SK-N-SH treated with all-trans-retinoic acid at 6 μM for 48 hours (cell line): ENCODE results near the gene MSH6.

ENCODE experiments used
- ATAC-seq: fragments of 200-7000 bp; cut with Tn5 transposase; 3 replicates; pipeline ENCODE4 v1.9.1; 2020; ENCODE audit warnings: mild to moderate bottlenecking, moderate library complexity
- ARNTL ChIP-seq: fragments of 450-650 bp; formaldehyde crosslinking; IDR thresholded peaks from 2 replicates; pipeline ENCODE4 v1.5.0; 2020; ENCODE audit warnings: low read depth, mild to moderate bottlenecking, moderate library complexity, borderline replicate concordance
- BACH2 ChIP-seq: fragments of 250-450 bp; sonication (Bioruptor Pico); IDR thresholded peaks from 2 replicates; pipeline ENCODE4 v1.9.0; 2021; ENCODE audit warnings: mild to moderate bottlenecking, borderline replicate concordance
- CREB5 ChIP-seq: fragments of 250-450 bp; sonication (Bioruptor Pico); IDR thresholded peaks from 2 replicates; pipeline ENCODE4 v1.5.1; 2020; ENCODE audit warnings: low read depth, mild to moderate bottlenecking, moderate library complexity
- CSDC2 ChIP-seq: fragments of 250-450 bp; sonication (Bioruptor Pico); IDR thresholded peaks from 2 replicates; pipeline ENCODE4 v1.5.0; 2020; ENCODE audit warnings: mild to moderate bottlenecking, moderate library complexity
- ESRRG ChIP-seq: fragments of 250-450 bp; sonication (Bioruptor Pico); IDR thresholded peaks from 2 replicates; pipeline ENCODE4 v1.6.1; 2021; ENCODE audit warnings: mild to moderate bottlenecking
- GLIS3 ChIP-seq: fragments of 250-450 bp; sonication (Bioruptor Pico); IDR thresholded peaks from 2 replicates; pipeline ENCODE4 v1.5.0; 2020; ENCODE audit warnings: mild to moderate bottlenecking, moderate library complexity
- ISL1 ChIP-seq: fragments of 250-450 bp; sonication (Bioruptor Pico); IDR thresholded peaks from 2 replicates; pipeline ENCODE4 v2.1.2; 2022; ENCODE audit warnings: mild to moderate bottlenecking, moderate library complexity
- OSR1 ChIP-seq: fragments of 250-450 bp; sonication (Bioruptor Pico); IDR thresholded peaks from 2 replicates; pipeline ENCODE4 v1.8.0; 2022; ENCODE audit warnings: moderate library complexity, mild to moderate bottlenecking, inconsistent platforms
- PPARA ChIP-seq: fragments of 250-450 bp; sonication (Bioruptor Pico); IDR thresholded peaks from 2 replicates; pipeline ENCODE4 v1.5.0; 2020; ENCODE audit warnings: mild to moderate bottlenecking, borderline replicate concordance
- RARB ChIP-seq: fragments of 250-450 bp; sonication (Bioruptor Pico); IDR thresholded peaks from 2 replicates; pipeline ENCODE4 v1.8.0; 2021; ENCODE audit warnings: mild to moderate bottlenecking, moderate library complexity
- SNAI2 ChIP-seq: fragments of 250-450 bp; sonication (Bioruptor Pico); IDR thresholded peaks from 2 replicates; pipeline ENCODE4 v1.5.0; 2020; ENCODE audit warnings: mild to moderate bottlenecking, moderate library complexity
- TCF4 ChIP-seq: fragments of 250-450 bp; sonication (Bioruptor Pico); IDR thresholded peaks from 2 replicates; pipeline ENCODE4 v1.8.0; 2021; ENCODE audit warnings: mild to moderate bottlenecking, moderate library complexity, borderline replicate concordance
- TSHZ2 ChIP-seq: fragments of 250-450 bp; sonication (Bioruptor Pico); IDR thresholded peaks from 2 replicates; pipeline ENCODE4 v1.5.0; 2020; ENCODE audit warnings: mild to moderate bottlenecking, moderate library complexity
- ZC3H10 ChIP-seq: fragments of 250-450 bp; sonication (Bioruptor Pico); IDR thresholded peaks from 2 replicates; pipeline ENCODE4 v1.5.1; 2021; ENCODE audit warnings: mild to moderate bottlenecking, moderate library complexity
- ZFP3 ChIP-seq: fragments of 250-450 bp; sonication (Bioruptor Pico); IDR thresholded peaks from 2 replicates; pipeline ENCODE4 v1.5.0; 2020; ENCODE audit warnings: mild to moderate bottlenecking, moderate library complexity
- ZFP30 ChIP-seq: fragments of 450-650 bp; formaldehyde crosslinking; IDR thresholded peaks from 2 replicates; pipeline ENCODE4 v1.5.0; 2022; ENCODE audit warnings: mild to moderate bottlenecking, moderate library complexity
- ZNF565 ChIP-seq: fragments of 450-650 bp; formaldehyde crosslinking; conservative IDR thresholded peaks from 2 replicates; pipeline ENCODE4 v1.5.0; 2020; ENCODE audit warnings: low read depth, mild to moderate bottlenecking, moderate library complexity
- ZNF70 ChIP-seq: fragments of 450-650 bp; formaldehyde crosslinking; IDR thresholded peaks from 2 replicates; pipeline ENCODE4 v1.5.0; 2020; ENCODE audit warnings: mild to moderate bottlenecking, moderate library complexity
- ZNF8 ChIP-seq: fragments of 450-650 bp; formaldehyde crosslinking; IDR thresholded peaks from 2 replicates; pipeline ENCODE4 v1.5.0; 2020; ENCODE audit warnings: mild to moderate bottlenecking, moderate library complexity
- TF ChIP-seq, protein P1 (sequence below): fragments of 250-450 bp; sonication (Bioruptor Pico); IDR thresholded peaks from 2 replicates; pipeline ENCODE4 v1.8.0; 2020; ENCODE audit warnings: mild to moderate bottlenecking, moderate library complexity, borderline replicate concordance
- TF ChIP-seq, protein P2 (sequence below): fragments of 250-450 bp; sonication (Bioruptor Pico); IDR thresholded peaks from 2 replicates; pipeline ENCODE4 v1.5.1; 2021; ENCODE audit warnings: mild to moderate bottlenecking, moderate library complexity
- TF ChIP-seq, protein P3 (sequence below): fragments of 250-450 bp; sonication (Bioruptor Pico); IDR thresholded peaks from 2 replicates; pipeline ENCODE4 v1.8.0; 2021; ENCODE audit warnings: low read depth, mild to moderate bottlenecking, moderate library complexity, borderline replicate concordance

Gene MSH6

GRCh38 chr2:47844162-47844561 lies 61.2 kb downstream of the MSH6 start:
- ATAC-seq = no peak
- TF ChIP-seq ZNF565 = no peak
- TF ChIP-seq, protein P1, sequence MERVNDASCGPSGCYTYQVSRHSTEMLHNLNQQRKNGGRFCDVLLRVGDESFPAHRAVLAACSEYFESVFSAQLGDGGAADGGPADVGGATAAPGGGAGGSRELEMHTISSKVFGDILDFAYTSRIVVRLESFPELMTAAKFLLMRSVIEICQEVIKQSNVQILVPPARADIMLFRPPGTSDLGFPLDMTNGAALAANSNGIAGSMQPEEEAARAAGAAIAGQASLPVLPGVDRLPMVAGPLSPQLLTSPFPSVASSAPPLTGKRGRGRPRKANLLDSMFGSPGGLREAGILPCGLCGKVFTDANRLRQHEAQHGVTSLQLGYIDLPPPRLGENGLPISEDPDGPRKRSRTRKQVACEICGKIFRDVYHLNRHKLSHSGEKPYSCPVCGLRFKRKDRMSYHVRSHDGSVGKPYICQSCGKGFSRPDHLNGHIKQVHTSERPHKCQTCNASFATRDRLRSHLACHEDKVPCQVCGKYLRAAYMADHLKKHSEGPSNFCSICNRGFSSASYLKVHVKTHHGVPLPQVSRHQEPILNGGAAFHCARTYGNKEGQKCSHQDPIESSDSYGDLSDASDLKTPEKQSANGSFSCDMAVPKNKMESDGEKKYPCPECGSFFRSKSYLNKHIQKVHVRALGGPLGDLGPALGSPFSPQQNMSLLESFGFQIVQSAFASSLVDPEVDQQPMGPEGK (CRISPR knock-in tag) = no peak
- no peak for TF ChIP-seq ZFP3 (CRISPR knock-in tag)
- no peak for TF ChIP-seq ZC3H10
- no peak for TF ChIP-seq TSHZ2 (CRISPR knock-in tag)
- no peak for TF ChIP-seq ZFP30

GRCh38 chr2:47849368-47849767 lies 66.4 kb downstream of the MSH6 start:
- TF ChIP-seq SNAI2 (CRISPR knock-in tag) (no peak), TSHZ2 (CRISPR knock-in tag) (no peak), PPARA (no peak), ISL1 (CRISPR knock-in tag) (no peak), ZNF70 (CRISPR knock-in tag) (no peak), ZC3H10 (no peak), TCF4 (CRISPR knock-in tag) (no peak), ZNF565 (no peak), ESRRG (CRISPR knock-in tag) (no peak), GLIS3 (CRISPR knock-in tag) (no peak), ARNTL (no peak), RARB (CRISPR knock-in tag) (no peak), CREB5 (CRISPR knock-in tag) (no peak)
- TF ChIP-seq, protein P2, sequence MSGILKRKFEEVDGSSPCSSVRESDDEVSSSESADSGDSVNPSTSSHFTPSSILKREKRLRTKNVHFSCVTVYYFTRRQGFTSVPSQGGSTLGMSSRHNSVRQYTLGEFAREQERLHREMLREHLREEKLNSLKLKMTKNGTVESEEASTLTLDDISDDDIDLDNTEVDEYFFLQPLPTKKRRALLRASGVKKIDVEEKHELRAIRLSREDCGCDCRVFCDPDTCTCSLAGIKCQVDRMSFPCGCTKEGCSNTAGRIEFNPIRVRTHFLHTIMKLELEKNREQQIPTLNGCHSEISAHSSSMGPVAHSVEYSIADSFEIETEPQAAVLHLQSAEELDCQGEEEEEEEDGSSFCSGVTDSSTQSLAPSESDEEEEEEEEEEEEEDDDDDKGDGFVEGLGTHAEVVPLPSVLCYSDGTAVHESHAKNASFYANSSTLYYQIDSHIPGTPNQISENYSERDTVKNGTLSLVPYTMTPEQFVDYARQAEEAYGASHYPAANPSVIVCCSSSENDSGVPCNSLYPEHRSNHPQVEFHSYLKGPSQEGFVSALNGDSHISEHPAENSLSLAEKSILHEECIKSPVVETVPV (CRISPR knock-in tag) = no peak
- TF ChIP-seq, all 23 proteins: peak for 0

GRCh38 chr2:47850198-47850597 lies 67.3 kb downstream of the MSH6 start:
- no peak for ATAC-seq
- TF ChIP-seq, protein P3, sequence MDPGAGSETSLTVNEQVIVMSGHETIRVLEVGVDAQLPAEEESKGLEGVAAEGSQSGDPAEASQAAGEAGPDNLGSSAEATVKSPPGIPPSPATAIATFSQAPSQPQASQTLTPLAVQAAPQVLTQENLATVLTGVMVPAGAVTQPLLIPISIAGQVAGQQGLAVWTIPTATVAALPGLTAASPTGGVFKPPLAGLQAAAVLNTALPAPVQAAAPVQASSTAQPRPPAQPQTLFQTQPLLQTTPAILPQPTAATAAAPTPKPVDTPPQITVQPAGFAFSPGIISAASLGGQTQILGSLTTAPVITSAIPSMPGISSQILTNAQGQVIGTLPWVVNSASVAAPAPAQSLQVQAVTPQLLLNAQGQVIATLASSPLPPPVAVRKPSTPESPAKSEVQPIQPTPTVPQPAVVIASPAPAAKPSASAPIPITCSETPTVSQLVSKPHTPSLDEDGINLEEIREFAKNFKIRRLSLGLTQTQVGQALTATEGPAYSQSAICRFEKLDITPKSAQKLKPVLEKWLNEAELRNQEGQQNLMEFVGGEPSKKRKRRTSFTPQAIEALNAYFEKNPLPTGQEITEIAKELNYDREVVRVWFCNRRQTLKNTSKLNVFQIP (CRISPR knock-in tag) = no peak
- no peak for TF ChIP-seq ARNTL
- TF ChIP-seq OSR1 = no peak
- no peak for TF ChIP-seq ZNF70 (CRISPR knock-in tag)
- no peak for TF ChIP-seq SNAI2 (CRISPR knock-in tag)
- no peak for TF ChIP-seq GLIS3 (CRISPR knock-in tag)
- TF ChIP-seq ZNF565 = no peak
- TF ChIP-seq RARB (CRISPR knock-in tag) = no peak
- no peak for TF ChIP-seq CREB5 (CRISPR knock-in tag)
- no peak for TF ChIP-seq BACH2 (CRISPR knock-in tag)
- TF ChIP-seq, protein P2 (CRISPR knock-in tag) = no peak
- TF ChIP-seq CSDC2 (CRISPR knock-in tag) = no peak
- TF ChIP-seq TCF4 (CRISPR knock-in tag) = no peak
- TF ChIP-seq ZNF8 (CRISPR knock-in tag) = no peak

More at GRCh38 chr2:47849368-47849767, 66.4 kb downstream of the MSH6 start:
- ATAC-seq = no peak
